ENCODE data around the gene TBX4. TPM values are rescaled to one million over a fixed set of nuclear protein-coding genes. Genes with fewer than 3 reads are reported as not detected.

TBX4 gene
- not detected for polyA plus RNA-seq (2012; ENCODE audit: missing spikeins)

- TF ChIP-seq POLR2AphosphoS5 (IDR thresholded peaks at IDR 0.05; ENCODE audit: low read depth, low read length) (no peak), TAF1 (IDR thresholded peaks at IDR 0.05; ENCODE audit: borderline replicate concordance, low read depth, low read length) (no peak), POLR2A (IDR thresholded peaks at IDR 0.05; ENCODE audit: low read depth, low read length) (no peak)
- FAIRE-seq (no peak), DNase-seq (ENCODE audit: insufficient read length) (no peak)
Observed at GRCh38 chr17:61452301-61453290, at the start of gene TBX4. TSS of gene TBX4 (plus strand) at chr17:61452422. CDS start at chr17:61456491, 4,069 bp downstream.

- FAIRE-seq: no peak
- no peak for TF ChIP-seq POLR2A (IDR thresholded peaks at IDR 0.05; ENCODE audit: low read depth, low read length)
- TF ChIP-seq POLR2AphosphoS5 (IDR thresholded peaks at IDR 0.05; ENCODE audit: low read depth, low read length): no peak
- no peak for TF ChIP-seq TAF1 (IDR thresholded peaks at IDR 0.05; ENCODE audit: borderline replicate concordance, low read depth, low read length)
- no peak for DNase-seq (ENCODE audit: insufficient read length)
Observed at GRCh38 chr17:61402978-61403800, 49.0 kb upstream of the TBX4 start.

GRCh38 chr17:61403801-61404662 is 48.2 kb upstream of the TBX4 start:
- no peak for DNase-seq (ENCODE audit: insufficient read length)
- peak; percentile 14 for FAIRE-seq
- TF ChIP-seq POLR2A (IDR thresholded peaks at IDR 0.05; ENCODE audit: low read depth, low read length): no peak
- TF ChIP-seq POLR2AphosphoS5 (IDR thresholded peaks at IDR 0.05; ENCODE audit: low read depth, low read length): no peak
- no peak for TF ChIP-seq TAF1 (IDR thresholded peaks at IDR 0.05; ENCODE audit: borderline replicate concordance, low read depth, low read length)

- no peak for TF ChIP-seq POLR2A (IDR thresholded peaks at IDR 0.05; ENCODE audit: low read depth, low read length)
- no peak for TF ChIP-seq TAF1 (IDR thresholded peaks at IDR 0.05; ENCODE audit: borderline replicate concordance, low read depth, low read length)
- no peak for TF ChIP-seq POLR2AphosphoS5 (IDR thresholded peaks at IDR 0.05; ENCODE audit: low read depth, low read length)
- FAIRE-seq (no peak), DNase-seq (ENCODE audit: insufficient read length) (no peak)
Observed at GRCh38 chr17:61404663-61404912, 47.6 kb upstream of the TBX4 start.

- TF ChIP-seq TAF1 (IDR thresholded peaks at IDR 0.05; ENCODE audit: borderline replicate concordance, low read depth, low read length) (no peak), POLR2A (IDR thresholded peaks at IDR 0.05; ENCODE audit: low read depth, low read length) (no peak), POLR2AphosphoS5 (IDR thresholded peaks at IDR 0.05; ENCODE audit: low read depth, low read length) (no peak)
- FAIRE-seq (no peak), DNase-seq (ENCODE audit: insufficient read length) (no peak)
Observed at GRCh38 chr17:61404913-61405685, 47.1 kb upstream of the TBX4 start.

GRCh38 chr17:61405686-61406536 is 46.3 kb upstream of the TBX4 start:
- FAIRE-seq (no peak), DNase-seq (ENCODE audit: insufficient read length) (no peak)
- TF ChIP-seq TAF1 (IDR thresholded peaks at IDR 0.05; ENCODE audit: borderline replicate concordance, low read depth, low read length): no peak
- TF ChIP-seq POLR2A (IDR thresholded peaks at IDR 0.05; ENCODE audit: low read depth, low read length): no peak

GRCh38 chr17:61406537-61406845 is 45.7 kb upstream of the TBX4 start:
- FAIRE-seq: no peak
- no peak for DNase-seq (ENCODE audit: insufficient read length)
- TF ChIP-seq POLR2A (IDR thresholded peaks at IDR 0.05; ENCODE audit: low read depth, low read length) (no peak), POLR2AphosphoS5 (IDR thresholded peaks at IDR 0.05; ENCODE audit: low read depth, low read length) (no peak), TAF1 (IDR thresholded peaks at IDR 0.05; ENCODE audit: borderline replicate concordance, low read depth, low read length) (no peak)

- FAIRE-seq (no peak), DNase-seq (ENCODE audit: insufficient read length) (no peak)
- TF ChIP-seq TAF1 (IDR thresholded peaks at IDR 0.05; ENCODE audit: borderline replicate concordance, low read depth, low read length): no peak
- TF ChIP-seq POLR2A (IDR thresholded peaks at IDR 0.05; ENCODE audit: low read depth, low read length): no peak
- no peak for TF ChIP-seq POLR2AphosphoS5 (IDR thresholded peaks at IDR 0.05; ENCODE audit: low read depth, low read length)
Observed at GRCh38 chr17:61406971-61407911, 45.0 kb upstream of the TBX4 start.
